MM.1S (cell line): ENCODE measurements around the gene FLII.

Experiments
- DNase-seq: peaks from one replicate; pipeline ENCODE4 v3.0.0-alpha.2; 2015
- H2AFZ ChIP-seq: fragments of 300-600 bp; sonication (generic); 2 replicates; pipeline ENCODE4 v1.6.0; 2016; ENCODE audit warnings: antibody characterized with exemption, low read length
- H3F3A ChIP-seq: fragments of 300-600 bp; sonication (generic); 2 replicates; pipeline ENCODE4 v1.6.1; 2016; ENCODE audit warnings: mild to moderate bottlenecking, antibody characterized with exemption, low read length, moderate library complexity, mixed read lengths; ENCODE audit not compliant: insufficient read depth
- H3K27ac ChIP-seq: fragments of 300-600 bp; sonication (generic); 2 replicates; pipeline ENCODE4 v1.5.1; 2016; ENCODE audit warnings: mild to moderate bottlenecking, low read length
- H3K27me3 ChIP-seq: fragments of 300-600 bp; sonication (generic); replicated peaks from 2 replicates; pipeline ENCODE4 v1.6.0; 2016; ENCODE audit warnings: low read length; ENCODE audit not compliant: insufficient read depth
- H3K36me3 ChIP-seq: fragments of 300-600 bp; sonication (generic); replicated peaks from 2 replicates; pipeline ENCODE4 v1.6.1; 2016; ENCODE audit warnings: mild to moderate bottlenecking, low read length, mixed read lengths; ENCODE audit not compliant: insufficient read depth
- H3K4me1 ChIP-seq: fragments of 300-600 bp; sonication (generic); 2 replicates; pipeline ENCODE4 v1.6.1; 2016; ENCODE audit warnings: low read length, mixed read lengths
- H3K4me2 ChIP-seq: fragments of 300-600 bp; sonication (generic); 2 replicates; pipeline ENCODE4 v1.6.0; 2016; ENCODE audit warnings: low read depth, low read length
- H3K4me3 ChIP-seq: fragments of 300-600 bp; sonication (generic); 2 replicates; pipeline ENCODE4 v1.5.1; 2016; ENCODE audit warnings: low read length, mixed read lengths
- H3K79me2 ChIP-seq: fragments of 300-600 bp; sonication (generic); 2 replicates; pipeline ENCODE4 v1.6.1; 2016; ENCODE audit warnings: mixed run types, low read length, mixed read lengths
- H3K9ac ChIP-seq: fragments of 300-600 bp; sonication (generic); 2 replicates; pipeline ENCODE4 v1.6.1; 2016; ENCODE audit warnings: low read length, mixed read lengths
- H3K9me2 ChIP-seq: fragments of 300-600 bp; sonication (generic); replicated peaks from 2 replicates; pipeline ENCODE4 v1.6.1; 2016; ENCODE audit warnings: mild to moderate bottlenecking, low read length, mixed read lengths; ENCODE audit not compliant: insufficient read depth
- H3K9me3 ChIP-seq: fragments of 300-600 bp; sonication (generic); replicated peaks from 2 replicates; pipeline ENCODE4 v1.6.1; 2016; ENCODE audit warnings: mild to moderate bottlenecking, low read length, mixed read lengths; ENCODE audit not compliant: insufficient read depth
- H4K20me1 ChIP-seq: fragments of 300-600 bp; sonication (generic); 2 replicates; pipeline ENCODE4 v1.6.1; 2016; ENCODE audit warnings: mild to moderate bottlenecking, low read length, moderate library complexity, mixed read lengths; ENCODE audit not compliant: insufficient read depth
- EZH2 ChIP-seq: fragments of 300-600 bp; sonication (generic); optimal IDR thresholded peaks from 2 replicates; pipeline ENCODE3; 2017; ENCODE audit warnings: low read depth, mild to moderate bottlenecking, antibody characterized with exemption, low read length, mixed read lengths
- EZH2phosphoT487 ChIP-seq: fragments of 300-600 bp; sonication (generic); IDR thresholded peaks from 2 replicates; pipeline ENCODE4 v1.6.1; 2018; ENCODE audit warnings: antibody characterized with exemption, low read length
- TF ChIP-seq, protein P1 (sequence below): fragments of 300-600 bp; sonication (generic); IDR thresholded peaks from 2 replicates; pipeline ENCODE4 v1.5.1; 2016; ENCODE audit warnings: antibody characterized with exemption, low read length, mixed read lengths

Gene FLII

DNA sequence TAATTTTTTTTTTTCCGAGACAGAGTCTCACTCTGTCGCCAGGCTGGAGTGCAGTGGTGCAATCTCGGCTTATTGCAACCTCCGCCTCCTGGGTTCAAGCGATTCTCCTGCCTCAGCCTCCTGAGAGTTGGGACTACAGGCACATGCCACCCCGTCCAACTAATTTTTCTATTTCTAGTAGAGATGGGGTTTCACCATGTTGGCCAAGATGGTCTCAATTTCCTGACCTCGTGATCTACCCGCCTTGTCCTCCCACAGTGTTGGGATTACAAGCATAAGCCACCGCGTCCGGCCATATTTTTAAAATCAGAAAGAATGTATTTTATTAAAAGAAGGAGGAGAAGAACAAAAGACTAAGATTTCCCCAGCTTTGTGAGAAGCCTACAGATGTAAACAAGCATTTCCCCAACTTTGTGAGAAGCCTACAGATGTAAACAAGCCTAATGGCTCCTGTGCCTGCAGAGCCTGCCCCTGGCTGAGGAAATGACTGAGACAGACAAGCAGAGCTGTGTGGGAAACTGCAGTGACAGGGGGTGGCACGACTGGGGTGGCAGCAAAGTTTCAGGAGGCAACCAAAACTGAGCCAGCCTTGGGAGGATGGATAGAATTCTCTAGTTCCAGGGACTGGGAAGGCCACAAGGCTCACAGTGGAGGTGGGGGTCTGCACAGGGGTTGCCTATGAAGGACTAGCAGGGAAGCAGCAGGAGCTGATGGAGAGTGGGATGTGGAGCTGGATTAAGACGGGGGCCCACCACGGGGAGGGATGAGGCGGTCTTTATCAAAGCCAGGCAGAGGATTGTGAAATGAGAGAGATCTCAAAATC is 33.4 kb upstream of the FLII start:
- Histone ChIP-seq H3K4me3 (no peak overlapping the region), H4K20me1 (no peaks in the 10 kb centered on the region), H3F3A (no peaks in the 10 kb centered on the region), H3K27ac (no peak overlapping the region), H2AFZ (no peak overlapping the region), H3K79me2 (no peaks in the 10 kb centered on the region), H3K9me3 (no peaks in the 10 kb centered on the region), H3K9ac (no peak overlapping the region), H3K9me2 (no peaks in the 10 kb centered on the region), H3K4me2 (no peak overlapping the region), H3K27me3 (no peaks in the 10 kb centered on the region), H3K4me1 (no peaks in the 10 kb centered on the region), H3K36me3 (no peaks in the 10 kb centered on the region)
- TF ChIP-seq, protein P1, sequence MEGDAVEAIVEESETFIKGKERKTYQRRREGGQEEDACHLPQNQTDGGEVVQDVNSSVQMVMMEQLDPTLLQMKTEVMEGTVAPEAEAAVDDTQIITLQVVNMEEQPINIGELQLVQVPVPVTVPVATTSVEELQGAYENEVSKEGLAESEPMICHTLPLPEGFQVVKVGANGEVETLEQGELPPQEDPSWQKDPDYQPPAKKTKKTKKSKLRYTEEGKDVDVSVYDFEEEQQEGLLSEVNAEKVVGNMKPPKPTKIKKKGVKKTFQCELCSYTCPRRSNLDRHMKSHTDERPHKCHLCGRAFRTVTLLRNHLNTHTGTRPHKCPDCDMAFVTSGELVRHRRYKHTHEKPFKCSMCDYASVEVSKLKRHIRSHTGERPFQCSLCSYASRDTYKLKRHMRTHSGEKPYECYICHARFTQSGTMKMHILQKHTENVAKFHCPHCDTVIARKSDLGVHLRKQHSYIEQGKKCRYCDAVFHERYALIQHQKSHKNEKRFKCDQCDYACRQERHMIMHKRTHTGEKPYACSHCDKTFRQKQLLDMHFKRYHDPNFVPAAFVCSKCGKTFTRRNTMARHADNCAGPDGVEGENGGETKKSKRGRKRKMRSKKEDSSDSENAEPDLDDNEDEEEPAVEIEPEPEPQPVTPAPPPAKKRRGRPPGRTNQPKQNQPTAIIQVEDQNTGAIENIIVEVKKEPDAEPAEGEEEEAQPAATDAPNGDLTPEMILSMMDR, result no peak
- no peak for TF ChIP-seq EZH2phosphoT487
- TF ChIP-seq EZH2, result no peak
- DNase-seq, result no peak

DNA sequence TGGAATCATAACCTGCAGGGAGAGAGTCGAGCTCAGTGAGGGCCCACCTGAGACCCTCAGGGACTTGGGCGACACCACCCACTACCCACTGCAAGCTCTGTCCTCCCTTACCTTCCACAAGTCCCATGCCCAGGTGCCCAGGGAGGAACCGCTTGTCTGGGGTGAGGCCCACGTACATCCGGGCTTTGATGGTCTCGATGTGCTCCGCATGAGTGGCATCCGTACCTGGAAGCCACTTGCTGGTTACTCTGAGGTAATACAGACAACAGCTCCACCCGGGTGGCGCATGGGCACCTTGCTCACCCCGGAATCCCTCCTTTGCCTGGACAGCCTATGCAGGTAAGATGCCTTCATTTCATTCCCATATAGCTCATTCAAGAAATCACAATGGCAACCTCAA is 26.8 kb upstream of the FLII start:
- no peaks in the 10 kb centered on the region for H3F3A ChIP-seq
- H3K36me3 ChIP-seq, result peaks cover 8% of the 10 kb centered on the region
- H3K4me3 ChIP-seq, result no peak overlapping the region
- no peak overlapping the region for H3K4me2 ChIP-seq
- 0 out of 2 replicates have a peak, but pooled peaks cover 7% of the 10 kb centered on the region for H3K79me2 ChIP-seq
- TF ChIP-seq, protein P1, result no peak
- TF ChIP-seq EZH2phosphoT487 (no peak), EZH2 (no peak)
- DNase-seq, result no peak
- no peak overlapping the region for H3K9ac ChIP-seq
- H3K27ac ChIP-seq, result no peak overlapping the region
- no peak overlapping the region for H2AFZ ChIP-seq
- H3K9me3 ChIP-seq, result no peaks in the 10 kb centered on the region
- no peaks in the 10 kb centered on the region for H3K27me3 ChIP-seq
- H3K4me1 ChIP-seq, result no peaks in the 10 kb centered on the region
- H3K9me2 ChIP-seq, result no peaks in the 10 kb centered on the region
- H4K20me1 ChIP-seq, result no peaks in the 10 kb centered on the region

DNA sequence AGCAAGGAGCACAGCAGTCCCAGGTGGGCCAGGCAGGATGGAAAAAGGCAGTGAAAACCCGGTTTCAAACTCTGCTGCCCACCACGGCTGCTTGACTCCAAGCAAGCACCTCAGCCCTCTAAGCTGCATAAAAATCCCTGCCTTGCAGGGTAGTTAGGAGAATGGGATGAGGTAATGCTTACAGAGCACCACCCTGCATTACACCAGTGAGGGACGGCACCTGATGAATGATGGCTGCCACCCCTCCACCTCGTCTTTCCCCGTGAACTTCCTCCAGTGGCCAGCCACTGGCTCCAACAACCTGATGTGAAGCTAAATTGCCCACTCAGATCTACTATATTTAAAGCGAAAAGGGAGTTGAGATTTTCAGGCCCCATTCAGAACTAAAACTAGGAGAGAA is 23.2 kb upstream of the FLII start:
- H3K36me3 ChIP-seq, result peaks cover 11% of the 10 kb centered on the region
- 0 out of 2 replicates have a peak, but pooled peaks cover 7% of the 10 kb centered on the region for H3K79me2 ChIP-seq
- H4K20me1 ChIP-seq, result no peaks in the 10 kb centered on the region
- H3K27ac ChIP-seq, result no peak overlapping the region
- no peaks in the 10 kb centered on the region for H3K4me1 ChIP-seq
- no peaks in the 10 kb centered on the region for H3K9me2 ChIP-seq
- DNase-seq, result no peak
- no peak overlapping the region for H3K9ac ChIP-seq
- H3K9me3 ChIP-seq, result no peaks in the 10 kb centered on the region
- H3K27me3 ChIP-seq, result no peaks in the 10 kb centered on the region
- no peak overlapping the region for H2AFZ ChIP-seq
- H3K4me3 ChIP-seq, result no peak overlapping the region
- TF ChIP-seq EZH2, result no peak
- no peak overlapping the region for H3K4me2 ChIP-seq
- no peaks in the 10 kb centered on the region for H3F3A ChIP-seq

DNA sequence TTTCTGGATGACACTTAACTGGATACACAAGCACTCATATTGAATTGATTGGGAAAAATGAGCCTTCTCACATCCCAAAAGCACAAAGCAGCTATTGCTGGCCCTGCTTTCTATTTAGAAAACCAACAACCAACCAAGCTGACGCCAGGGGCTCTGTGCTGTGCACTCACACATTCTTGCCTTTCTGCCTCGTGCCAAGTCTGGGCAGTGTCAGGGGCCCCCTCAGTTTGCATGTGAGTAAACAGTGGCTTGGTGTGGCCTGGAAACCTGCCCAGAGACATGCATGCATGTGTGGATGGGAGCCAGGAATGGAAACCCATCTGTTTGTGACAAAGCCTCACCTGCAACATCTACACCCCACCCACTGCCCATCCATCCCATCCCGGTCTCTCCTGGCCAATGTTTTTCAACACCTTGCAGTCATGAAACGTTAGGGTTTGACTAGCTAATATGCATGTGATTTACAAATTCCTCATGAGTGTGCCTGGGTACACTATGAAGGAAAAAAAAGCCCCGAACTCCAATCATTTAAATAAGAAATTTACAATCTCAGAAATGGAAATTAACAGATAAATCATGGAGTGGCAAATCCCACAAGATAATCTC is 22.3 kb upstream of the FLII start:
- H3K36me3 ChIP-seq, result peaks cover 14% of the 10 kb centered on the region
- TF ChIP-seq, protein P1, result no peak
- no peak for TF ChIP-seq EZH2phosphoT487
- no peak for TF ChIP-seq EZH2
- H4K20me1 ChIP-seq, result no peaks in the 10 kb centered on the region
- H3K79me2 ChIP-seq, result 0 out of 2 replicates have a peak, but pooled peaks cover 7% of the 10 kb centered on the region
- H3K9me2 ChIP-seq, result no peaks in the 10 kb centered on the region
- no peak overlapping the region for H3K4me3 ChIP-seq
- H3K9me3 ChIP-seq, result no peaks in the 10 kb centered on the region
- no peak overlapping the region for H2AFZ ChIP-seq
- H3K4me2 ChIP-seq, result no peak overlapping the region
- no peak overlapping the region for H3K9ac ChIP-seq
- no peaks in the 10 kb centered on the region for H3K27me3 ChIP-seq
- H3F3A ChIP-seq, result no peaks in the 10 kb centered on the region
- H3K4me1 ChIP-seq, result no peaks in the 10 kb centered on the region
- H3K27ac ChIP-seq, result no peak overlapping the region
- no peak for DNase-seq
